ENCODE results near the gene ELMO1. TPM values are rescaled to one million over a fixed set of nuclear protein-coding genes. Genes with fewer than 3 reads are reported as not detected.

Gene ELMO1
- total RNA-seq, 1 experiment from 2014 or later, result 7.8 TPM

DNA sequence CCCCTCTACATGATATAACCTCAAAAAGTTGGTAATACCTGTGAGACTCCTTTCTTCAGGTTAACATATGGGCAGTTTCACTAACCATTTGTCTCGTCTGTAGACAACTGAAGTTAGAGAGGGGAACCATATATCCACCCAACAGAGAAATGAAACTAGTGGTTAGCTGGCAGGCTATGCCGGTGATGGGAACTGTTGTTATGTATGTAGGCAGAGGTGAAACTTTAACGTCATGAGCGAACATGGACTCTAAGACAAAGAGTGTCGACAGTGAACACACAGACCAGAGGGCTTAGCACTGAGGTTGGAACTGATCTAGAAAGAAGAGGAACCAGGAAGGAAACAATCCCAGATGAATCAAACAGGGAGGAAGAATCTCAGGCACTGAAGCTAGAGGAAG, 112.4 kb downstream of the ELMO1 start:
- Histone ChIP-seq H2AK5ac (ENCODE audit: insufficient read length, low read length) (no peak overlapping the region), H3K79me1 (ENCODE audit: insufficient read depth, low read depth, low read length, poor library complexity, severe bottlenecking) (no peaks in the 10 kb centered on the region), H3K79me2 (ENCODE audit: insufficient read depth, low read length) (no peaks in the 10 kb centered on the region), H3K9ac (ENCODE audit: extremely low read depth, insufficient read length, low read length) (no peak overlapping the region), H3K56ac (ENCODE audit: insufficient read length, low read depth, low read length) (no peak overlapping the region), H3T11ph (ENCODE audit: low read length) (no peak overlapping the region), H4K20me1 (ENCODE audit: control insufficient read depth, insufficient read depth, insufficient read length) (no peaks in the 10 kb centered on the region), H3K14ac (ENCODE audit: insufficient read depth, low read length) (no peak overlapping the region), H4K8ac (replicated peaks; ENCODE audit: insufficient read length, low read depth, low read length) (no peak overlapping the region), H3K9me3 (ENCODE audit: control insufficient read depth, low read depth, low read length) (no peaks in the 10 kb centered on the region), H3K23ac (ENCODE audit: insufficient read length, low read depth, low read length) (no peak overlapping the region), H3K4me1 (ENCODE audit: insufficient read depth, low read length) (no peaks in the 10 kb centered on the region), H2BK12ac (ENCODE audit: insufficient read length, low read depth, low read length) (no peak overlapping the region), H3K4ac (ENCODE audit: low read depth, low read length) (no peak overlapping the region), H2BK5ac (ENCODE audit: insufficient read length, low read length) (no peak overlapping the region), H3K4me2 (ENCODE audit: insufficient read depth, insufficient read length, low read length) (no peak overlapping the region), H2AFZ (ENCODE audit: low read length) (no peak overlapping the region), H3K27me3 (ENCODE audit: insufficient read depth, low read length) (no peaks in the 10 kb centered on the region), H4K5ac (ENCODE audit: insufficient read length, low read depth, low read length) (no peak overlapping the region), H3K23me2 (ENCODE audit: insufficient read length, low read depth, low read length, poor library complexity, severe bottlenecking) (no peaks in the 10 kb centered on the region), H2BK15ac (ENCODE audit: low read depth, low read length) (no peak overlapping the region), H3K18ac (ENCODE audit: insufficient read length, low read depth, low read length) (no peak overlapping the region), H2BK20ac (ENCODE audit: low read depth, low read length, poor library complexity, severe bottlenecking) (no peak overlapping the region), H2BK120ac (ENCODE audit: low read depth, low read length, poor library complexity, severe bottlenecking) (no peak overlapping the region), H4K91ac (ENCODE audit: insufficient read length, low read depth, low read length) (no peak overlapping the region), H3K27ac (ENCODE audit: insufficient read length, low read depth, low read length) (no peak overlapping the region)
- Mint-ChIP-seq H3K4me1 (peaks cover 4 to 7% of the 10 kb centered on the region in 2 experiments), H3K4me3 (no peak overlapping the region), H3K9me3 (no peaks in the 10 kb centered on the region; a peak in 1 of 5 replicates), H3K27me3 (ENCODE audit: low read depth) (no peaks in the 10 kb centered on the region), H3K36me3 (ENCODE audit: insufficient read depth in 1 of 3, low read depth in 3 of 3) (peaks cover 3 to 11% (median 4%) of the 10 kb centered on the region in 3 experiments; a peak in 4 of 7 replicates), H3K27ac (no peak overlapping the region; a peak in 1 of 7 replicates)
- DNase-seq, result no peak
- WGBS (ENCODE audit: extremely low coverage, insufficient read length, low lambda C conversion rate), result no CpG with 5 or more reads among the region's 5 CpGs
- TF ChIP-seq, protein P1, sequence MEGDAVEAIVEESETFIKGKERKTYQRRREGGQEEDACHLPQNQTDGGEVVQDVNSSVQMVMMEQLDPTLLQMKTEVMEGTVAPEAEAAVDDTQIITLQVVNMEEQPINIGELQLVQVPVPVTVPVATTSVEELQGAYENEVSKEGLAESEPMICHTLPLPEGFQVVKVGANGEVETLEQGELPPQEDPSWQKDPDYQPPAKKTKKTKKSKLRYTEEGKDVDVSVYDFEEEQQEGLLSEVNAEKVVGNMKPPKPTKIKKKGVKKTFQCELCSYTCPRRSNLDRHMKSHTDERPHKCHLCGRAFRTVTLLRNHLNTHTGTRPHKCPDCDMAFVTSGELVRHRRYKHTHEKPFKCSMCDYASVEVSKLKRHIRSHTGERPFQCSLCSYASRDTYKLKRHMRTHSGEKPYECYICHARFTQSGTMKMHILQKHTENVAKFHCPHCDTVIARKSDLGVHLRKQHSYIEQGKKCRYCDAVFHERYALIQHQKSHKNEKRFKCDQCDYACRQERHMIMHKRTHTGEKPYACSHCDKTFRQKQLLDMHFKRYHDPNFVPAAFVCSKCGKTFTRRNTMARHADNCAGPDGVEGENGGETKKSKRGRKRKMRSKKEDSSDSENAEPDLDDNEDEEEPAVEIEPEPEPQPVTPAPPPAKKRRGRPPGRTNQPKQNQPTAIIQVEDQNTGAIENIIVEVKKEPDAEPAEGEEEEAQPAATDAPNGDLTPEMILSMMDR (conservative IDR thresholded peaks at IDR 0.05), result no peak
